Activated CD4-positive, alpha-beta T cell treated with anti-CD3 and anti-CD28 coated beads, Interleukin-2, amount 50 U/mL, for 24 hours (primary cell): ENCODE results near the gene SPAG9.

Experiments used
- DNase-seq, 2 donors: peaks; one replicate each; pipeline ENCODE4 v3.0.0-alpha.2; 2020; ENCODE audit warnings: low read depth in 1 of 2, low spot score in 1 of 2

SPAG9 gene

DNA sequence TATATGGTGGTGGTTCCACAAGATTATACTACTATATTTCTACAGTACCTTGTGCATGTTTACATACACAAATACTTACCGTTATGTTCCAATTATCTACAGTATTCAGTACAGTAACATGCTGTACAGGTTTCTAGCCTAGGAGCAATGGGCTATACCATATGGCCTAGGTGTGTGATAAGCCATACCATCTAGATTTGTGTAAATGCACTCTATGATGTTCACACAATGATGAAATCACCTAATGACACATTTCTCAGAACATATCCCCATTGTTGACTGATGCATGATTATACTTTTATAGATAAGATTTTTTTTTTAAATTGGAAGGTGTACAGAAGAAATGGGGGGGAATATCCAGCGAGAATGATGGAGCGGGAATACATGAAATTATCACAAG, 131.5 kb downstream of the SPAG9 start:
- no peak for DNase-seq

- DNase-seq, result no peak
These were observed 132.2 kb downstream of the SPAG9 start for GRCh38 chr17:50988427-50988826.

GRCh38 chr17:50986989-50987660, 133.5 kb downstream of the SPAG9 start:
- DNase-seq, result no peak

- DNase-seq, result no peak
These were observed 139.4 kb downstream of the SPAG9 start for GRCh38 chr17:50981279-50981678.

DNA sequence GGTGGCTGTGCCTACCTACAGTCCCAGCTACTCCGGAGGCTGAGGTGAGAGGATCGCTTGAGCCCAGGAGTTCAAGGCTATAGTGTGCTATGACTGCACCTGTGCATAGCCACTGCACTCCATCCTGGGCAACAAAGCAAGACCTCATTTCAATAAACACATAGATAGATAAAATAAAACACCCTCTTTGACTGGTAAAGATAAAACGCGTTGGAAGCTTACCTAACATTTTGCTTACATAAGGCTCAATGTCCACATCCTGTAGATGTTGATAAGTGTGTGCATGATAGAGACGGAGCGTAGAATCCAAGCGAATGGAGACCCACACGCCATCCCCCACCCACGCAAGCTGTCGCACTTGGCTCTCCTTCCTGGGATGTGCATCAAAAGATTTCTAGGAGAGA, 141.1 kb downstream of the SPAG9 start:
- DNase-seq, result no peak

DNA sequence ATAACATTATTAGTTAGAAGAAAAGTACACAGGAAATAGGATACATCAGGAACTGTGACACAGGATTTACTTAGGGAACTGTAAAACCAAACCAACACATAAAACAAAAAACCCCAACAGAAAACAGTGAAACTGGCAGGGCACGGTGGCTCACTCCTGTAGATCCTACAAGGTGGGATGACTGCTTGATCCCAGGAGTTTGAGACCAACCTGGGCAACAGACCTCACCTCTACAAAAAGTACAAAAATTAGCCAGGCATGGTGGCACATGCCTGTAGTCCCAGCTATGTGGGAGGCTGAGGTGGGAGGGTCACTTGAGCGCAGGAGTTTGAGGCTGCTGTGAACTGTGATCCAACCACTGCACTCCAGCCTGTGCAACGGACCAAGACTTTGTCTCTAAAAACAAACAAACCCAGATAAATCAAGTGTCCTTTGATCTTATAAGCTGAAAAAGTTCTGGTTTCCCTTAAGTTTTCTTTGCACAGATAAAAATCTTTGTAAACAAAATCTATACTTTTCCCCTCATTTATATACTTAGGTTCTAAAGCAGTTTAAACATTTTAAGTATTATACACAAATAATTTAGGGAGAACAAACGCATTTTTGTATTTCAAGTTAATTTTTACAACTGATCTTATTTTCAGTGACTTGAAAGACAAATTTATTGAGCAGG, 143.0 kb downstream of the SPAG9 start:
- DNase-seq, result no peak

DNA sequence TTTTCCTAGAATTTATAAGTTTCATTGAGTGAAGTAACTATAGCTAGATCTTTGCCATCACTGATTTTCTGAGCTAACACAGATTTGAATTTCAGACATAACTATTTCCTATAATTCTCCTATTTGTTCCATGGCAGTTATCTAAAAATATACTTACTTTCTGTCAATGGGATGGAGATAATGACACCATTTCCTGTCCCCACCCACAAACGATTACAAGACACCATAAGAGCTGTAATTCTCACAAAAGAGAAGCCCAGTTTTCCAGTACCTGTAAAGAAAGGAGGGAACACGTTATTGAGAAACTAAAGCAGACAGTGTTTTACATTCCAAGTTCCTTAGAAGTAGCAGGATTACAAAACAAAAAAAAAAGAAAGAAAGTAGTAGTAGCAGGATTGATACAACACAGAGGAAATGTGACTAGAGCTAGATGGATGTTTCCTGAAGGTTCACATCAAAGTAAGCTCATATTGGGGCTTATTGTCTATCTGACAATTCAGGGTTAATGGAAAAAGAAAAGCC, 143.7 kb downstream of the SPAG9 start:
- DNase-seq, result no peak

GRCh38 chr17:50973557-50974494, 146.8 kb downstream of the SPAG9 start:
- DNase-seq, result no peak

DNA sequence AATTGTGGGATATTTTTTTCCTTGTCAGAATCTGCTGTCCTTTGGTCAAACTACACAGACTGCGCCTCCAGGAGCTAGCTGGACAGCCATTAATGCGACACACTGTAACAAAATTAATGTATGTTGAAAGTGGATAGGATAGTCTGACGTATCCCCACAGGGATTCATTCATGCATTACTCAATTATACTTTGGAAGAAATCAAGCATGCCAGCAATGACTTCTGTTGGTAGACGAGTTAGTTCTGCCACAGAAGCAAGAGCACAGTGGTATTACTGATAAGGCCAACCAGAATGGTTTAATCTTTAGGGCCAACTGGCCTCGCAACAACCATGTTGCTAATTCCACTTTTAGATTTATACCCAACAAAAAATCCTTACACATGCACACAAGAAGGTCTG, 148.1 kb downstream of the SPAG9 start:
- DNase-seq, result no peak

- DNase-seq, result no peak
These were observed 152.9 kb downstream of the SPAG9 start for GRCh38 chr17:50967795-50968194.

- no peak for DNase-seq
These were observed 154.5 kb downstream of the SPAG9 start for GRCh38 chr17:50966163-50966666.

- DNase-seq, result no peak
These were observed 157.5 kb downstream of the SPAG9 start for GRCh38 chr17:50963139-50963538.

DNA sequence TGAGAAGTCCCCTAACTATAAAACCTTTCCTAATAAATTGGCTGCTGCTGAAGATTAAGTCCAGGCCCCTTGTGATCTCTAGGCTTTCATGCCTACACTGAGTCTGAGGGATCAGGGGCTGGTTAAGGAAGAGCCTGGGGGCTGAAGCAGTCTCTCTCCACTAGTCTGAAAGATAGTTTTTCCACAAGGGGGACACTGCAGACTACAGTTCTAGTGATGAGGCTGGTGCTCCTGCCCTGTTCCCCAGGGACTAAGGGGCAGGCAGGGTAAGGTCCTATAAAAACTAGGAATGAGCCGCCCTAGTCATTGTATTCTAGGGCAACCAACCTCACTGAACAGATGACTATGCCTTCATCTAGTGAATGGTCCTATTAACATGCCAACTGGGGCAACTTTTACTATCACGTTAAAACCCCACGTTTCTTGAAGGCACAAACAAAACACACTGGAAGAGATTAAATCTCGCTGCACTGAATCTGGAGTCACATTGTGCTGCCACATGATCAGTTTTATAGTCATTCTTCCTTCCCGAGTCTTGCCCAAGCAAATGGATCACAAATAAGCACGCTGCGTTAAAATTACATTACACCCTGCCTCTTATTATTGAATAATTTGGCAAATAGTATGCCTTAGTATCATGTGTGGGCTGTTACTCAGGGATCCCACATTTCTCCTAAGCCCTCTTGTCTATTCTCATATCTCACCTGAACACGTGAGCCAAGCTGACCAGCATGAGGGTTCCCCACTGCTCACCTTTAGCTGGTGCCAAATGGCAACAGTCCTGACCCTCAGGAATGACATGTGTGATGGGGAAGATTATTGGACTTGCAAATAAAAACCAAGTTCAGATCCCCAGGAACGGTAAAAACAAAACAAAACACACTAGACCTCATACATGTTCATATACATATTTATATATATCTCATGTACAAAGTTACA, 159.1 kb downstream of the SPAG9 start:
- DNase-seq, result no peak

DNA sequence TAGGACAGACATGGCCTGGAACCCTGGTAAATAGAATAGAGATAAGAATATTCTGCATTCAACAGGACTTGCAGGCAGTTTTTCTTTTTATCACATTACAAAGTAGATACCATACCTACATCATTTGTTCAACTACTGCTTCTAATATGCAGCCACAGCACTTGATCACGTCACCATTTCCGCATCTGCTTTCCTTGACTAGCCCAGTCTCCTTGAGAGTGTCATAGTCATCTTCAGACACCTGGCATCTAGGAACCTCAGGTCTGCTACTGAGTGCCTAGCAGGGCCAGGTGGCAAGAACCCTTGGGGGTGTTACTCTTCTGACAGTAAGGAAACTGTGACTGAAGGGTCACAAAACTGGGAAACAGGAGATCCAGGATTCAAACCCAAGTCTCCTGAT, 161.3 kb downstream of the SPAG9 start:
- DNase-seq, result no peak

DNA sequence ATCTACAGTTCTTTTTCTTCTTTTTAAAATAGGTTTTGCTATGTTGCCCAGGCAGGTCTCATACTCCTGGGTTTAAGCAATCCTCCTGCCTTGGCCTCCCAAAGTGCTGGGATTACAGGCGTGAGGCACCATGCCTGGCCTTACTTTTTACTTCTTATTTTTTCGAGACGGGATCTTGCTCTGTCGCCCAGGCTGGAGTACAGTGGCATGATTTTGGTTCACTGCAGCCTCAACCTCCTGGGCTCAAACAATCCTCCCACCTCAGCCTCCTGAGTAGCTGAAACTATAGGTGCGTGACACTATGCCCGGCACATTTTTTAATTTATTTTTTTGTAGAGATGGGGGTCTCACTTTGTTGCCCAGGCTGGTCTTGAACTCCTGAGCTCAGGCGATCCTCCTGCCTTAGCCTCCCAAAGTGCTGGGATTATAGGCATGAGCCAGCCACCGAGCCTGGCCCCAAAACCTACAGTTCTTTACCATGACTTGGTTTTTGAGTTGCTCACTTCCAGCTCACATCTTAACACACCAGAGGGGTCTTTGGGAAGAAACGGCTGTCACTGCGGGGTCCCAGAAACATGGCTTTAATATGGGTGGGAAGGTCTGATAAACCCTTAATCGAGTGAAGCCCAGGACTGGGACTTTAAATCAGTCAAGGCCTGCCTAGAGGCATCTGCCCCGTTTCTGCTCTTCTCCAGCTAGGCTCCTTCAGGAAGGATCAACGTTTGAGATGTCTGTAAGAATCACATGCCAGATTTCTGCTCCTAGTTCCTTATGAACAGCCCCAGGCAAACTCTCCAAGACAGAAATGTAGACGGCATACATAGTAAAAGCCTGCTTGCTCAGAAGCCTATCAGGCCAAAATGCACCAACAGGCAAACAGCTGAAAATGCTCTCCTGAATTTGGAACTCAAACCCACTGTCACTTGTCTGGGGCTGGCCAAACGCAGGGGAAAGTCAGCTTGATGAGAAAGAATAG, 162.8 kb downstream of the SPAG9 start:
- DNase-seq, result no peak

DNA sequence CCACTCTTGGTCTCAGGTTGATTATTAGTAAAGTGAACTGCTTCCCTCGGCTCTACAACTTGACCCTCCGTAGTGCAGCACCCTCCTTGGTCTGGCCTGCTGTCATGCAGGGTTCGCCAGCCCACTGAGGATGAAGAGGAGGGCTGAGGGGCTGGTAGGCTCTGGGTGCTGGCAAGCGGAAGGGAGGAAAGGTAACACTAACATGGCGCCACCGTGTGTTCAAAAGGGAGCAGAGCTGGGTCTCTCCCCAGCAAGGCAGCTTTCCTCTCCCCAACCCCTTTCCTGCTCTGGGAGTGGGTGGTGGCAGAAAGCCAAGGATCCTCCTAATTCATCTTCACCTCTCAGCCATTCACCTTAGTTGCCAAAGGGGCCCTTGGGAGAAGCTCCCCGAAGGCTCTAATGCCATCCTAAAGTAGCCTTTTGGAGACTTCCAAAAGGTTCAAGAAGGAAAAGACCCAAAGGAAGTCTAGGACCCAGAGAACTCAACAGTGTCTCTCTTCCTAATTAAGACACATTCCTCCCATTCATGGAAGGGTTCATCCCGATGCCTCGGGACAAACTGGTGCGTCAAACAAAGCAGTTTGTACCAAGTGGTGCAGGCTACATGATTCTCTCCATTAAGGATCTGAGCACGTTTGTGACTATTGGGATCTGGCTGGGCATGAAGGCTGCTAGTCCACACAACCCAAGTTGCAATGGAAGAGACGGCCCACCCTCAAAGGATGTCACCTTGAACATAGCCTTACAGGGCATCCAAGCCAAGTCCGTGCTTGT, 163.7 kb downstream of the SPAG9 start:
- DNase-seq, result peak in 1 of 2 donors; percentile 53

- no peak for DNase-seq
These were observed 164.3 kb downstream of the SPAG9 start for GRCh38 chr17:50956409-50956749.

DNA sequence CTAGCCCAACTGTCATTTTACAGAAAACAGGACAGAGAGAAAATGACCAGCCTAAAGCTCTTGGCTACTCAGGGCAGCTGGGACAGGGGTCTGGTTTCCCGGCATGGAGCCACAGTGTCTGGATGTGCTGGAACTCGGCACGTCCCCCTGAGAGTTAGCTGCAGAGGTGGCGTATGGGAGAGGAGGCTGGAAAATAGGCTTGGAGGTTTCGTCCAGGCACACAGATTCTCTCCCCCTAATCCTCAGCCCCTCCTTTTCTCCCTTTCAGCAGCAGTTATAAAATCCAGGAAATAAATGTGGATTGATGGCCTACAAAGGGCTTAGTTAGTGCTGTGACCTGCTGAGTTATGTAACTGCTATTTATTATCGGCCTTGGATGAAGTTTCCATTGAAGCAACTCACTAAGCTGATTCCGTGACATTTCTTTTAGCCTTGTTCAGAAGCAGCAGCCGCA, 165.0 kb downstream of the SPAG9 start:
- no peak for DNase-seq
